HT1080 (cell line): ENCODE data around the gene IRS1. TPM values are rescaled to one million over a fixed set of nuclear protein-coding genes. Genes with fewer than 3 reads are reported as not detected.

Experiments used
- DNase-seq: peaks from one replicate; pipeline ENCODE4 v3.0.0-alpha.2; 2015; ENCODE audit warnings: low read depth
- total RNA-seq: library from RNA; depleted of rRNA; stranded (reverse); fragments of >200 nt; shearing (Covaris generic); gene quantifications from 2 replicates; pipeline ENCODE4 v1.2.3, GENCODE V29; 2014

Gene IRS1
- total RNA-seq, 1 experiment from 2014 or later: 29.9 TPM

- no peak for DNase-seq
These were observed 72.4 kb downstream of the IRS1 start for GRCh38 chr2:226727251-226727650.

GRCh38 chr2:226726546-226726945 is 73.1 kb downstream of the IRS1 start:
- peak; percentile 52 for DNase-seq

GRCh38 chr2:226725126-226725860 is 74.3 kb downstream of the IRS1 start:
- DNase-seq: no peak

GRCh38 chr2:226721541-226721940 is 78.1 kb downstream of the IRS1 start:
- no peak for DNase-seq

GRCh38 chr2:226720948-226721347 is 78.7 kb downstream of the IRS1 start:
- no peak for DNase-seq

GRCh38 chr2:226717719-226718118 is 81.9 kb downstream of the IRS1 start:
- DNase-seq: no peak

GRCh38 chr2:226716126-226716525 is 83.5 kb downstream of the IRS1 start:
- no peak for DNase-seq

- no peak for DNase-seq
These were observed 84.2 kb downstream of the IRS1 start for GRCh38 chr2:226715347-226715990.

GRCh38 chr2:226712941-226713340 is 86.7 kb downstream of the IRS1 start:
- no peak for DNase-seq

- DNase-seq: no peak
These were observed 87.9 kb downstream of the IRS1 start for GRCh38 chr2:226711606-226712296.

- no peak for DNase-seq
These were observed 92.1 kb downstream of the IRS1 start for GRCh38 chr2:226707499-226707898.

GRCh38 chr2:226705965-226706364 is 93.7 kb downstream of the IRS1 start:
- no peak for DNase-seq

- DNase-seq: no peak
These were observed 94.3 kb downstream of the IRS1 start for GRCh38 chr2:226705133-226705886.

- no peak for DNase-seq
These were observed 96.1 kb downstream of the IRS1 start for GRCh38 chr2:226703514-226703913.

- no peak for DNase-seq
These were observed 97.2 kb downstream of the IRS1 start for GRCh38 chr2:226702376-226702775.

GRCh38 chr2:226701052-226701451 is 98.6 kb downstream of the IRS1 start:
- DNase-seq: peak; percentile 31

GRCh38 chr2:226699321-226699720 is 100.3 kb downstream of the IRS1 start:
- peak; percentile 63 for DNase-seq

GRCh38 chr2:226698671-226699070 is 100.9 kb downstream of the IRS1 start:
- DNase-seq: no peak

- DNase-seq: no peak
These were observed 104.9 kb downstream of the IRS1 start for GRCh38 chr2:226694586-226695284.

- no peak for DNase-seq
These were observed 105.5 kb downstream of the IRS1 start for GRCh38 chr2:226694149-226694548.

- DNase-seq: no peak
These were observed 106.1 kb downstream of the IRS1 start for GRCh38 chr2:226693521-226693920.
